CD4-positive, alpha-beta T cell (primary cell): ENCODE measurements around the gene YLPM1. TPM values are rescaled to one million over a fixed set of nuclear protein-coding genes. Genes with fewer than 3 reads are reported as not detected.

Experiments used
- ATAC-seq: fragments of 200-7000 bp; cut with Tn5 transposase; one replicate; pipeline ENCODE4 v1.10.0; 2022; ENCODE audit warnings: mild to moderate bottlenecking; ENCODE audit not compliant: poor library complexity
- CTCF ChIA-PET: fragments of 350-600 bp; sonication (Branson Sonifier 250); formaldehyde crosslinking; loops from one replicate; lab custom pipeline; 2021; ENCODE audit warnings: antibody characterized with exemption, inconsistent platforms; lab: Charles Lee
- POLR2A ChIA-PET: fragments of 350-600 bp; sonication (Branson Sonifier 250); formaldehyde crosslinking; loops from one replicate; lab custom pipeline; 2021; ENCODE audit warnings: antibody characterized with exemption, inconsistent platforms; lab: Charles Lee
- DNase-seq, 14 experiments: peaks; one replicate each; pipeline ENCODE4 v3.0.0-alpha.2; 2013 to 2020; ENCODE audit warnings: mixed read lengths in 2 of 14
- H3K27ac ChIP-seq, 2 donors: one replicate each; pipeline versions ENCODE4 v1.5.1 to v1.7.0; 2013; ENCODE audit warnings: low read length in 2 of 2, low read depth in 1 of 2, mild to moderate bottlenecking in 1 of 2
- H3K27me3 ChIP-seq, 2 experiments: 1 replicate in 1 of 2; 2 replicates in 1 of 2; pipeline versions ENCODE4 v1.6.1 to v1.7.0; 2013; ENCODE audit warnings: low read length in 2 of 2, control low read depth in 1 of 2, mild to moderate bottlenecking in 1 of 2, moderate library complexity in 1 of 2; ENCODE audit not compliant: insufficient read depth in 2 of 2, control insufficient read depth in 1 of 2
- H3K36me3 ChIP-seq: one replicate; pipeline ENCODE4 v1.6.1; 2013; ENCODE audit warnings: low read length, control low read depth; ENCODE audit not compliant: insufficient read depth
- H3K4me1 ChIP-seq: one replicate; pipeline ENCODE4 v1.6.1; 2013; ENCODE audit warnings: low read length, control low read depth; ENCODE audit not compliant: insufficient read depth
- H3K4me3 ChIP-seq: one replicate; pipeline ENCODE4 v1.5.1; 2013; ENCODE audit warnings: mild to moderate bottlenecking, low read length, moderate library complexity
- H3K9me3 ChIP-seq, 2 experiments: 1 replicate in 1 of 2; 2 replicates in 1 of 2; pipeline versions ENCODE4 v1.6.1 to v1.7.0; 2013; ENCODE audit warnings: low read length in 2 of 2, mild to moderate bottlenecking in 2 of 2, control low read depth in 1 of 2, moderate library complexity in 1 of 2; ENCODE audit not compliant: control insufficient read depth in 1 of 2, insufficient read depth in 1 of 2
- H3K27ac Mint-ChIP-seq: one replicate; pipeline ENCODE4 v1.8.0; 2020; ENCODE audit warnings: mixed read lengths
- H3K27me3 Mint-ChIP-seq: one replicate; pipeline ENCODE4 v1.8.0; 2021; ENCODE audit warnings: mixed read lengths
- H3K36me3 Mint-ChIP-seq: one replicate; pipeline ENCODE4 v1.8.0; 2021; ENCODE audit warnings: low read depth, mixed read lengths
- H3K4me1 Mint-ChIP-seq: one replicate; pipeline ENCODE4 v1.8.0; 2021; ENCODE audit warnings: low read depth, mixed read lengths
- H3K4me3 Mint-ChIP-seq: one replicate; pipeline ENCODE4 v1.8.0; 2020; ENCODE audit warnings: mild to moderate bottlenecking, mixed read lengths
- H3K9me3 Mint-ChIP-seq: one replicate; pipeline ENCODE4 v1.8.0; 2020; ENCODE audit warnings: mixed read lengths
- intact Hi-C, 2 experiments: fragments of 100-400 bp; cut with DNase I in 1 of 2; cut with micrococcal nuclease in 1 of 2; formaldehyde crosslinking; loops; one replicate each; pipeline versions ENCODE4 v1.15.1 to v1.9.0; 2023 to 2025; cut with DNase I, micrococcal nuclease
- total RNA-seq, 174 experiments: library from RNA in 2 of 174; stranded (reverse) in 2 of 174; gene quantifications; one replicate each; pipeline ENCODE4 v1.2.3 and lab custom pipeline; 2021 to 2026
- TF ChIP-seq, protein P1 (sequence below): fragments of 200-600 bp; IDR thresholded peaks from one replicate; pipeline ENCODE4 v1.8.0; 2022; ENCODE audit warnings: antibody characterized with exemption, mild to moderate bottlenecking

YLPM1 gene
- total RNA-seq, 2 experiments from 2014 or later: 87.2 to 88.6 TPM

DNA sequence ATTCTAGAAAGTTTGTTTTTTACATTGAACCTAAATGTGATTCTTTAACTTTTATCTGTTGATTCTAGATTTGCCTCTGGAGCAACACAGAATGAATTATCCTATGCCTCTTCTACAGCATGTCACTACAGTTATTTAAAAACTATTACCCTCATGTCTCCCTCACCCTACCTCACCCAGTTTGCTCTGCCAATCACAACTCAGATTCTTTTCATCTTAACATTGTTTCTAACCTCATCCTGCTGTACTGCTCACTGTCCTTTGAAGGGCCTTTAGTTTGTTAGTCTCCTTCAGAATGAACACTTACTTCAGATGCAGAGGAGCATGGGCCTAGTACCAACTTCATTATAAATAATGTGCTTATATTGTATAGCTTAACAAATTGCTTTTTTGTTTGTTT, 21.5 kb downstream of the YLPM1 start:
- CTCF ChIA-PET: interaction anchor here (0.9 to 1.5 kb wide), 3 partner anchors 13 to 76 kb away, joined by 3 to 6 read pairs (median 4); partner anchors contain the start of gene YLPM1
- Mint-ChIP-seq H3K9me3 (no peaks in the 10 kb centered on the region), H3K4me3 (no peak overlapping the region), H3K36me3 (peaks cover 82% of the 10 kb centered on the region), H3K4me1 (peaks cover 31% of the 10 kb centered on the region), H3K27me3 (no peaks in the 10 kb centered on the region), H3K27ac (peak overlapping the region; percentile 21)
- H3K4me1 ChIP-seq: peaks cover 3% of the 10 kb centered on the region
- ATAC-seq: peak; percentile 93
- H3K27ac ChIP-seq: no peak overlapping the region
- H3K36me3 ChIP-seq: peaks cover 70% of the 10 kb centered on the region
- DNase-seq: peak in 2 of 14 experiments; percentile 22 to 28
- no peak overlapping the region for H3K4me3 ChIP-seq
- TF ChIP-seq, protein P1, sequence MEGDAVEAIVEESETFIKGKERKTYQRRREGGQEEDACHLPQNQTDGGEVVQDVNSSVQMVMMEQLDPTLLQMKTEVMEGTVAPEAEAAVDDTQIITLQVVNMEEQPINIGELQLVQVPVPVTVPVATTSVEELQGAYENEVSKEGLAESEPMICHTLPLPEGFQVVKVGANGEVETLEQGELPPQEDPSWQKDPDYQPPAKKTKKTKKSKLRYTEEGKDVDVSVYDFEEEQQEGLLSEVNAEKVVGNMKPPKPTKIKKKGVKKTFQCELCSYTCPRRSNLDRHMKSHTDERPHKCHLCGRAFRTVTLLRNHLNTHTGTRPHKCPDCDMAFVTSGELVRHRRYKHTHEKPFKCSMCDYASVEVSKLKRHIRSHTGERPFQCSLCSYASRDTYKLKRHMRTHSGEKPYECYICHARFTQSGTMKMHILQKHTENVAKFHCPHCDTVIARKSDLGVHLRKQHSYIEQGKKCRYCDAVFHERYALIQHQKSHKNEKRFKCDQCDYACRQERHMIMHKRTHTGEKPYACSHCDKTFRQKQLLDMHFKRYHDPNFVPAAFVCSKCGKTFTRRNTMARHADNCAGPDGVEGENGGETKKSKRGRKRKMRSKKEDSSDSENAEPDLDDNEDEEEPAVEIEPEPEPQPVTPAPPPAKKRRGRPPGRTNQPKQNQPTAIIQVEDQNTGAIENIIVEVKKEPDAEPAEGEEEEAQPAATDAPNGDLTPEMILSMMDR: no peak
- intact Hi-C loops: no loop called here
- no peaks in the 10 kb centered on the region for H3K9me3 ChIP-seq
- H3K27me3 ChIP-seq: no peaks in the 10 kb centered on the region
- POLR2A ChIA-PET: interaction anchor here (2.4 kb wide), 1 partner anchor 21 kb away, joined by 17 read pairs; the partner anchor contains the start of gene YLPM1

DNA sequence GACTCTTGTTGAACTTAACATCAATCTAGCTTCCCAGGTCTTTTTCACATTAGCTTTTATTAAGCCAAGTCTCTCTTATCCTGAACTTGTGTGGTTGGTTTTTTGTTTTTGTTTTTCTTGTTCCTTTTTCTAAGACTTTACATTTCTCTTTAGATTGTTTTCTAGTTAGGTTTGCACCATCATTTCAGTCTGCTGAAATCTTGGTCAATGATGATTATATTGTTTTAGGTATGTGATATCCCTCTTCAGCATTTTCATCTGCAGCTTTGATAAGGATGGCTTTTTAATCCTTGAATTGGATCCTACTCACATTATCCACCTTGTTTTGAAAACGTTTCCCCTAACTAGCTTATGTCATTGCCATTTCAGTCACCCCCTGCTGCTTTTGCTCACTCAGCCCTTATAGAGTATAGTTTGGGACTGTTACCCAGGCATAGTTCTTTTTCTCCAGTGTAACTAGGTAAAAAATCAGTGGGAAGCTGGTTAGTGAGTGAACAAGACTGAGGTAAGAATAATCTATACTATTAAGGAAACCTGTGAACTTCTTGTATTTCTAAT, 22.0 kb downstream of the YLPM1 start:
- peak overlapping the region; percentile 21 for H3K27ac Mint-ChIP-seq
- ChIA-PET CTCF (interaction anchor here (0.9 to 1.5 kb wide), 4 partner anchors 14 to 98 kb away, joined by 3 to 6 read pairs (median 4); partner anchors contain the start of gene YLPM1), POLR2A (interaction anchor here (2.4 kb wide), 1 partner anchor 22 kb away, joined by 17 read pairs; the partner anchor contains the start of gene YLPM1)
- ATAC-seq (no peak), DNase-seq (no peak)
- Histone ChIP-seq H3K27me3 (no peaks in the 10 kb centered on the region), H3K4me3 (no peak overlapping the region), H3K9me3 (no peaks in the 10 kb centered on the region), H3K27ac (no peak overlapping the region), H3K4me1 (peaks cover 3% of the 10 kb centered on the region), H3K36me3 (peaks cover 69% of the 10 kb centered on the region)
- peaks cover 31% of the 10 kb centered on the region for H3K4me1 Mint-ChIP-seq
- intact Hi-C loops: no loop called here
- peaks cover 77% of the 10 kb centered on the region for H3K36me3 Mint-ChIP-seq
- H3K27me3 Mint-ChIP-seq: no peaks in the 10 kb centered on the region
- H3K9me3 Mint-ChIP-seq: no peaks in the 10 kb centered on the region
- no peak overlapping the region for H3K4me3 Mint-ChIP-seq
- TF ChIP-seq, protein P1: no peak

DNA sequence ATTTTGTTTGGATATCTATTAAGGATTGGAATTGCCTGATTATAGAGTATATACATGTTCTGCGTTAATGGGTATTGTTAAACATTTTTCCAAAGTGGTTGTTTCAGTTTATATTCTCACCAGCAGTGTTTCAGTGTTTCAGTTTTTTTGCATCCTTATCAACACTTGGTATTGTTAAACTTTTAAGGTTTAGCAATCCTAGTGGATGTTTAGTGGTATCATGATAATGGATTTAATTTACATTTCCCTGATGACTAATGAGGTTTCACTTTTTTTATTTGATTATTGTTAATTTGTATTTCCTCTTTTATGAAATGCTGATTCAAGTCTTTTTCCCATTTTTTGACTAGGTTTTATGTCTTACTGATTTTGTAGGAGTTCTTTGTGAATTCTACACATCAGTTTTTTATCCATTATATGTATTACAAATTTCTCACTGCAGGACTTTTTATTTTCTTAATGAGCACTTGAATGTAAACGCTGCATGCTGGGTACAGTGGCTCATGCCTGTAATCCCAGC, 23.7 kb downstream of the YLPM1 start:
- Histone ChIP-seq H3K4me1 (peaks cover 3% of the 10 kb centered on the region), H3K27me3 (no peaks in the 10 kb centered on the region), H3K27ac (no peak overlapping the region), H3K36me3 (peaks cover 52% of the 10 kb centered on the region), H3K4me3 (no peak overlapping the region), H3K9me3 (peaks cover 0 to 3% of the 10 kb centered on the region in 2 experiments)
- TF ChIP-seq, protein P1: no peak
- ATAC-seq (no peak), DNase-seq (no peak)
- Mint-ChIP-seq H3K4me3 (no peak overlapping the region), H3K4me1 (peaks cover 39% of the 10 kb centered on the region), H3K36me3 (peaks cover 69% of the 10 kb centered on the region), H3K27ac (no peak overlapping the region), H3K27me3 (no peaks in the 10 kb centered on the region), H3K9me3 (peaks cover 2% of the 10 kb centered on the region)
- ChIA-PET POLR2A (no interaction called here), CTCF (no interaction called here)
- intact Hi-C loops: no loop called here
